Hematopoietic multipotent progenitor cell (in vitro differentiated cells): Measurements from ENCODE around the gene YWHAB. TPM values are rescaled to one million over a fixed set of nuclear protein-coding genes. Genes with fewer than 3 reads are reported as not detected.

Experiments
- DNase-seq, 3 donors: peaks; one replicate each; pipeline ENCODE4 v3.0.0-alpha.2; 2011 to 2015; ENCODE audit warnings: low read depth in 2 of 3, low spot score in 2 of 3
- total RNA-seq: library from RNA; depleted of rRNA; stranded (reverse); fragments of >200 nt; gene quantifications from one replicate; pipeline ENCODE4 v1.2.3, GENCODE V29; 2012

The YWHAB gene
- total RNA-seq, 1 donor: 38.5 TPM

DNA sequence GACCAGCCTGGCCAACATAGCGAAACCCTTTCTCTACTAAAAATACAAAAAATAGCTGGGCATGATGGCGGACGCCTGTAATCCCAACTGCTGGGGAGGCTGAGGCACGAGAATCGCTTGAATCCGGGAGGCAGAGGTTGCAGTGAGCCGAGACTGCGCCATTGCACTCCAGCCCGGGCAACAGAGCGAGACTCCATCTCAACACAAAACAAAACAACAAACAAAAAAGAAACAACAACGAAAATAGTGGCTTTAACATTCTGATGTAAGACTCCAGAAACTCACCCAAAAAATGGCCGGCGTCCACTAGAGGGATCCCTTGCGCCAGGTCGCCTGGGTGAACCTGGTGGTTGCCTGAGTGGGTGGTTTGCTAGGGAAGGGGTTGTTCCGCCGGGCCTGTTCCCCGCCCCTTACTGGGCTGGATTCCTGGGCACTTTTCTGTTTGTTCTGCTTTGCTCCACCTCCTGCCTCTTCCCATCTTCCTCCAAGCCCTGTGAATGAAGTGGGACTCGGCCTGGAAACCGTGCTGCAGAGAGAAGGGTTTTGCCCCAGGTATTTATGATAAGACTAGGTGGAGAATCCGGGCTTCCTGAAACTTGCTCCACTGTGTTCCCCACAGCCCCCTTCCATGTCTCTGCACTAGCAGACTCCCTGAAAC, 25.9 kb downstream of the YWHAB start:
- peak in 2 of 3 donors; percentile 57 to 70 for DNase-seq

DNA sequence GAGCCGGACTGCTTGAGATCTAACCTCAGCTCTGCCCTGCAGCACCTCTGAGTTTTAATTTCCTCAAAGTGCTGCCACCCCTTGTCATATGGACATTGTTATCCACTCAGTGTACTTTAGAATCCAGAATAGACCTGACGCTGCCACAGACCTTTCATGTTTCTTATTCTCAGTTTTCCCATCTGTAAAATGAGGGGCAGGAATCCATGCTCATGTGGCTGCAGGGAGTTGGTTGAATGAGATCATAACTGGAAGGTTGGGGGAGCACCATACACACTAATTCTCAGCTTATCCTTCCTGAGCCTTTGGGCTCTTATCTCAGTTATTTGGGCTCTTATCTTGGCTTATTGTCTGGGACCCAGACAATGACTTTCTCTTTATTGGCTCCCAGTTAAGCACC, 26.7 kb downstream of the YWHAB start:
- no peak for DNase-seq

DNA sequence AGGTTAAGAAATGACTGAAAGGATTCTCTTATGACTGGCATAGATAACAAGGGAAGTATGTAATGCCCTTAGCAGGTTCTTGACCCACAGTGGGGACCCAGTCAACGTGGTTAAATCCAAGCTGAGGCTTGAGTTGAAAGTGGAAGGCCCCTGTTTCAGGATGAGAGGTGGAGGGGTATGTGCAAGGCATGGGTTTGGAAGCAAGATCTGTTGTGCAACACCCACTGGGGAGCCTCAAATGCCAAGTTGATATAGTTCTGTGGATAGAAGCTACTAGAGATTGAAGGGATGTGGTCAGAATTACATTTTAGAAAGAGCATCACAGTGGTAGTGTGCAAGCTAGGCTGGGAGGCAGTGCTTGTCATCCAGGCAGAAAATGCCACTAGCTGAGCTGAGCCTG, 29.4 kb downstream of the YWHAB start:
- DNase-seq: no peak

DNA sequence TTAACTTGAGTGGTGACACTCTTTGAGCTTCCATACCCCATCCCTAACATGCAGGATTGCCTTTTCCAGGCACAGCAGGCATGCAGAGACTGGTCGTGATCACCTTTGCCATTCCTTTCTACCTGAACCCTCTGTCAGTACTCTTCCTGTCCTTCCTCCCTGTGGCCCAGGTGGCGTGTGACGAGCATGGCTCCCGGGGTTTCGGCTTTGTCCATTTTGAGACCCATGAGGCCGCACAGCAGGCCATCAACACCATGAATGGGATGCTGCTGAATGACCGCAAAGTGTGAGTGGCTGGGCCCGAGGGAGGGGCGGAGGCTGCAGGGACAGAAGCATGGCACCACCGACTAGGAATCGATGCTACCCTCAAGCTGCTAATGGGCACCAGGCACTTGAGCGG, 31.1 kb downstream of the YWHAB start:
- no peak for DNase-seq

DNA sequence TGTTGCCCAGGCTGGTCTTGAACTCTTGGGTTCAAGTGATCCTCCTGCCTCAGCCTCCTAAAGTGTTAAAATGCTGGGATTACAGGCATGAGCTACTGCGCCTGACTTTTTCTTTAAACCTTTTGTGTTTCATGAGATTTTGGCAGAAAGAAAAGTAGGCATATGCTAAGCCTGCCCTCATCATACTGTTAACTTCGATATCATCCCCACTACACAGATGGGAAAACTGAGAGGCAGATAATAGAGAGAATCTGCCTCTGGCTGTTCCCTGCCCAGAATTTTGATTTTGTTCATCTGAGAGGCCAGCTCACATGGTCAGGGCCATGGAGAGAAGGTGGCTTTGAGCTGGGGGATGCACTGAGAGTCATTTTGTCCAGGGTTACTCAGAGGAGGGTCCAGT, 31.9 kb downstream of the YWHAB start:
- DNase-seq: no peak

DNA sequence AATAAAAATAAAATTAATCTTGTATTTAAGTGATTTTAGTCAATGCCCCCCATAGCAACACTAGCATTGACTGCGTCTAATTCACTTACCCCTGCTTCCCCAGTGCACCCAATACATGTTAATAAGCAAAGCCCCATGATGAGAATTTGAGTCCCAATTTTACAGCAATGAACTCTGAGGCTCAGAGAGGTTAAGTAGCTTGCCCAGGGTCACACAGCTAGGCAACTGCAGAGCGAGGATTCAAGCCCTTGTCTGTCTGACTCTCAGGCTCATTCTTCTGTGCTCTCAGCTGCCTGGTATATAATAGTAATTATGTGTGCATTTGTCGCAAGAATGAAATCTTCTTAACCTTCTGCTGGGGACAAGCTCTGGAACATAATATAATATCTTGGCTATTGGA, 32.8 kb downstream of the YWHAB start:
- no peak for DNase-seq

DNA sequence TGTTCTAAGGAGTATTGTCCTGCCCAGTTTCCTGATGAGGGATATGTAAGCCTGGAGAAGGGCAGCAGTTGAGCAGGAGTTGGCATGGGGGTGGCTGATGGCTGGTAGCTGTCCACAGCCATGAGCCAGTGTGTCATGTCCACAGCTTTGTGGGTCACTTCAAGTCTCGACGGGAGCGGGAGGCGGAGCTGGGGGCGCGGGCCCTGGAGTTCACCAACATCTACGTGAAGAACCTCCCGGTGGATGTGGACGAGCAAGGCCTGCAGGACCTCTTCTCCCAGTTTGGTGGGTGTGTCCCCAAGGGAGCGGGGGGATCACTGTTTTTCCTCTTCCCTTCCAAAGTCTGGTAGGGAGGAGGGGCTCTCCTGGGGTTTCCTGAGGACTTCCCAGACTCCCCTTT, 33.3 kb downstream of the YWHAB start:
- no peak for DNase-seq

DNA sequence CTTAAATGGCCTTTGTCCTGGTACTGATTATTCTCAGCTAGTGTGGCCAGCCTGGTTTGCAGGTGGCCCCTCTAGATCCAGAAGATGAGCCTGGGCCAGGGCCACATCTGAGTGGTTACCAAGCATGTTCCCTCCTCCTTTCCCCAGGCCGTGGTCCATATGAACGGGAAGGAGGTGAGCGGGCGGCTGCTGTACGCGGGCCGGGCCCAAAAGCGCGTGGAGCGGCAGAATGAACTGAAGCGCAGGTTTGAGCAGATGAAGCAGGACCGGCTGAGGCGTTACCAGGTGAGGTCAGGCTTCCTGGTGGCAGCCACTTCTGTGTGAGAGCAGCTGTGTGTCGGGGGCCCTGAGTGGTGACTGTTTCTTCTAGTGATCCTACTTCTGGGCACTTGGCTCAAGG, 35.9 kb downstream of the YWHAB start:
- DNase-seq: no peak

DNA sequence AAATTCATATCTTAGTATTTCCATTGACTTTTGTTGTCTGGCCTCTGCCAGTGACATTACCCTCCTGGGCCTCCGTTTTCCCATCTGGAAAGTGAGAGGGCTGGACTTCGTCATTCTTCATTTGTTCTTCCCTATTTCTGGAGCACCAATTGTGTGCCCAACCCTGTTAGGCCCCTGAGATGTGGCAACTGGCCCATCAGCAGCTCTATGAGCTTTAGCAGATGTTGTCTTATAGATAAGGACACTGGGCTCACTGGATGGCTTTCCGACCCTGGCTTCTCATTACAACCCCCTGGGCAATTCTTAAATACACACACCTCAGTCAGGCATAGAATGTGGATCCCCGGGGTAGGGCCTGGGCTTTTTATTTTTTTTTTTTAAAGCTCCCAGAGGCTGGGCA, 39.0 kb downstream of the YWHAB start:
- no peak for DNase-seq

DNA sequence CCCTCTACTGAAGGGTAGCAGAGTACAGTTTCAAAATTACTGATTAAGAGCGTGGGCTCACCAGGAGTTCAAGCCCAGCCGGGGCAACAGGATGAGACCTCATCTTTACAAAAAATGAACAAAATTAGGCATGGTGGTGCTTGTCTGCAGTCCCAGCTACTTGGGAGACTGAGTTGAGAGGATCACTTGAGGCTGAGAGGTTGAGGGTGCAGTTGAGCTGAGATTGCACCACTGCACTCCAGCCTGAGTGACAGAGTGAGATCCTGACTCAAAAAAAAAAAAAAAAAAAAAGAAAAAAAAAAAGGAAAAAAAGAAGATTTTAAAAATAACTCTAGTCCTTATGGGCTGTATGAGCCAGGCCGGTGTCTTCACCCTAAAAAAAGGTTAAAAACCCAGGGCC, 43.1 kb downstream of the YWHAB start:
- no peak for DNase-seq

DNA sequence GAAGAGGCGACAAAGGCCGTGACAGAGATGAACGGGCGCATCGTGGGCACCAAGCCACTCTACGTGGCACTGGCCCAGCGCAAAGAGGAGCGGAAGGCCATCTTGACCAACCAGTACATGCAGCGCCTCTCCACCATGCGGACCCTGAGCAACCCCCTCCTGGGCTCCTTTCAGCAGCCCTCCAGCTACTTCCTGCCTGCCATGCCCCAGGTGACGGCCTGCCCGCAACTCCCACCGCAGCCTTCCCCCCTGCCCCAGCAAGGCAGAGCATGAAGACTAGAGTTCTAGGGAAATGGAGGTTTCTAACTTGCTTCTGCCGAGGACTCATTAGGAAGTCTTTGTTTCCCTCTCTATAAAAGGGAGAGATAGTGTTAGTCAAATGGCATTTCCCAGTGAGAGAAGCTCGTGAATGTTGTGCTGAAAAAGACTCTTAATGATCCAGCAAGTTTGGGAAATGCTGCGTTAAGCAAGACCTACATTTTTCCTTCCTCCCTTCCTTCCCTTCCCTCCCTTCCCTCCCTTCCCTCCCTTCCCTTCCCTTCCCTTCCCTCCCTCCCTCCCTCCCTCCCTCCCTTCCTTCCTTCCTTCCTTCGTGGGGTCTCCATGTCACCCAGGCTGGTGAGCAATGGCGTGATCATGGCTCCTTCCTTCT, 45.1 kb downstream of the YWHAB start:
- no peak for DNase-seq

DNA sequence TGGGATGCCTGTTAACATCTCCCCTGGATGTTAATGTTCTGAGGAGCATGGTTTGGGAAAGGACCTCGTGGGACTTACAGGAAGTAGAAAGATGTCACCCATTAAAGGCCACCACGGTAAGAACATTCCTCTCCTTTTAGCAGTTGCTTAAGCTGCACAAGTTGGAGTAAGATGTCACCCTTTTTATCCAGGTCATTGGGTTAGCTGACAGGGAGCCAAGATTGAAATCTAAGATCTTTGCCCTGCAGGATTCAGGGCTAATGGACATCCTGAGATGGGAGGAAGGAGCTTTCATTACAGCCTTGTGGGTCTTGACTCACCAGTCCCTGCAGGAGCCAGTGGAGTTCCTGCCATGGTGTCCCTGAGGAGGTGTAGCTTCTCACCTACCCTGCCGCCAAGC, 46.4 kb downstream of the YWHAB start:
- DNase-seq: no peak

DNA sequence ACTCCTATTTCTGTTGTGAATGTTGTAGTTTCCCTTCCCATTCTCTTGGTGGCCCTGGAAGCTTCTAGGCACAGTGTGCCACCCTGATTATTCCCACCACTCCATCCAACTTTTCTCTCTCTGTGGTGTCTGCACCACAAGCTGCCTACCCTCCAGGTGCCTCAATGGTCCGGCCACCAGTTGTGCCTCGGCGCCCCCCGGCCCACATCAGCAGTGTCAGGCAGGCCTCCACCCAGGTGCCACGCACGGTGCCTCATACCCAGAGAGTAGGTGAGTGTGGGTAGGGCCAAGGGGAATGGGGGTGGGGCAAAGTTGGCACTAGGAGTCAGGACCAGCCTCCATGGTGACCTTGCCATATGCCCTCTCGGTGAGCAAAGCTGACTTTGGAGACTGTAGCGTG, 47.4 kb downstream of the YWHAB start:
- DNase-seq: no peak

DNA sequence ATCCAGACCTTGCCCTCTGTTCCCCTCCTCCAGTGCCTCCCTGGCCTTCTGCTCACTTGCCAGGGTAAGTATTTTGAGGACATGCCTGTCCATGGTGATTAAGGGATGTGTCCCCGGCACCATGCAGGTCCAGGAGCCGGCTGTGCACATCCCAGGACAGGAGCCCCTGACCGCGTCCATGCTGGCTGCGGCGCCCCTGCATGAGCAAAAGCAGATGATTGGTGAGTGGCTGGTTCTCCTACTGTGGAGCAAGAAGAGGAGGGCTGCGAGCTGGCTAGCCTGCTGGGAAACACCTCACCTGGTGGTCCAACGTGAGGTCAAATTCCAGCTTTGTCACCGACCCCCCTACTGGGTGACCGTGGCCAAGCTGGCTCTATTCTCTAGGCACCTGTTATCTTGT, 51.0 kb downstream of the YWHAB start:
- no peak for DNase-seq

DNA sequence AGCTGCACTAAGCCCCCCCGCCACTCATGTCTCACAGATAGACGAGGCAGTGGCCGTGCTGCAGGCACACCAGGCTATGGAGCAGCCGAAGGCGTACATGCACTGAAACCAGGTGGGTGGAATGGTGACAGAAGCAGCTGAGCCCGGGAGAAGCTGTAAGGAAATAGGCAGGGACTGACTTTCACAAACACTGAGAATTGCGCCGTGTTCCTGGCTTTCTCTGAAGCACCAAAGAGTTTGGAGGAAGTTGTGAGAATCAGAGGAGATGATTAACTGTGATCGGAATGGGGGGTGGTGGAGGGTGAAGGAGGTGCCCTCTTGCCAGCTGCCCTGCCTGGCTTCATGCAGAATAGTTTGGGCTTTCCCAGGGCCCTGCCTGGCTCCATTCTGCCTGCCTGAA, 53.1 kb downstream of the YWHAB start:
- no peak for DNase-seq

DNA sequence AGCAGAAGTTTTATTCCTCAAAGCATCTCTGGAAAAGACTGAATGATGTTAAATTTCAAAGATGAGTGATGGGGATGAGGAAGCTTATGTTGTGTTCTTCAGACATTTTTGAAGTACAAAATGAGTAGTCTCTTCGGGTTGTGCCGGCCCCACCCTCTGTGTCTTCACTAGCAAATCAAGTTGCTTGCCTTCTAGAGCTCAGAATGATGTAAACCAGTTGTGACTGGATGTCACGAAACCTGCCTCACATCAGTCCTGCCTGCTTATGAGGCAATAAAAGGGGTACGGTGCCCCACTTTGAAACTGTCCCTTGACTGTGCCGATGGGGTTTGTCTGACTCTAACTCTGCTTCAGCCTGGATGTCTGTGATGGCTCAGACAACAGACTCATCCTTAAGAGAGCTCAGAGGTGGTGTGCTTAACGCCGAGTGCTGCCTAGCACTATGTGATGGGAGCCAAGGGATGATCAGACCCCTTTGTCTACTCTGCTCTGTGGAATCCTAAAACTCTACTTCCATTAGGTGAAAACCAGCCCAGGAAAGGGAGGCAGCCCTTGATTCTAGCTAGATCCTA, 55.7 kb downstream of the YWHAB start:
- DNase-seq: no peak

DNA sequence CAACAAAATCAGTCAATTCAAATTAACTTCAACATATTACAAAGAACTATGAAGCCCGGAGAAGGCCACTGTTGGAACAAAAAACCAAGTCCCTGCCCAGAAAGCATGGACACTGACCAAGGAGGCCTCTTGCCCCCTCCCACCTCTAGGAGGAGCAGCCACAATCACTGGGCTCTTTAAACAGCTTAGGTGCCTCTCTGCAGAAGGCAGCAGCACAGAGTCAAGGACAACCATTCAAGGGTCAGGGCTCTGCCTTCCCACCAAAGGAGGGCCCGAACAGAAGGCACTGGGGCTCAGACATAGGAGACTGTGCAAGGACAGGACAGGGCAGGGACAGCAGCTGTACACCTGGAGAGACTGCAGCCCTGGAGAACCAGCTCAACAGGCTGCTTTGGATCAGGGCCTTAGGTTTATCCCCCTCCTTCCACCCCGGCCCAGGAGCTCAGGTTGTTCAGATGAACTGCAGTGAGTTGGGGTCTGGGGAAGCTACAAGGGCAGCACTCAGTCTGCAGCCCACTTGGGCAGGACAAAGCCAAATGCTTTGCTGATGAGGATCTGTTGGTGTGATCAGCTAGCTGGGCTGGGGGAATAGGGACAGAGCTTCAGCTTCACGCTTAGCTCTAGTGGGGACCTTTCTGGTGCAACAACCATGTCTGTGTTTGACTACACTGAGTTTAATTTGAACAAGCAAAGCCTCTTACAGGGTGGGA, 56.9 kb downstream of the YWHAB start:
- DNase-seq: no peak

DNA sequence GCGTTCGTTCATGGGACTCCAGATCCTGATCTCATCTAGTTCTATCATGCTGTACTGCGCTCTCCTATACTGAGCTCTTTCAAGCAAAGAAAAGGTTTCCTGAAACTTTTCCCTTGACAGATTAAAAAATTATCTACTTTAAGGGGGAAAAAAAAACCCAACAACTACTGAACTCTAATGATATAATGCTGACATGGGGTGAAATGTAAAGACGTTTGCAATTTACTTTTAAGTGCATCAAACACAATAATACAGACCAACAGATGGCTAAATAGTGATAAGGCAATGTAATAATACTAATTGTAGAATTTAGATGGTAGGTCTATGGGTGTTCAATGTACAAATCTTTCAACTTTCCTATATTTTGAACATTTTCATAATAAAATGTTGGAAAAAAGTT, 58.3 kb downstream of the YWHAB start:
- DNase-seq: no peak

DNA sequence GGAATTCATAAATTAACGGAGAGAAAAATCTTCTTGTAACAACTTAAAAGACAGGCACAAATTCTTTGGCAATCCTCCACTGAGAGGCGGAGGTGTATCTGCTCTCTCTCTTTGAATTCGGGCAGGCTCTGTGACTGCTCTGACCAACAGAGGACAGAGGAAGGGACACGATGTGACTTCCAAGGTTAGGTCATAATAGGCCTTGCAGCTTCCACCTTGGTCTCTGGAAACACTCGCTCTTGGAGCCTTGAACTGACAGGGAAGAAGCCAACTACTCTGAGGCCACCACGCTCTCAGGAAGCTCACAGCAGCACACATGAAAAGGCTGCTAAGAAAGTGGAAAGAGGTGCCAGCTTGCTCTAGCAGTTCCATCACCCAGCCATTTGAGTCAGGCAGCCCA, 59.8 kb downstream of the YWHAB start:
- no peak for DNase-seq

DNA sequence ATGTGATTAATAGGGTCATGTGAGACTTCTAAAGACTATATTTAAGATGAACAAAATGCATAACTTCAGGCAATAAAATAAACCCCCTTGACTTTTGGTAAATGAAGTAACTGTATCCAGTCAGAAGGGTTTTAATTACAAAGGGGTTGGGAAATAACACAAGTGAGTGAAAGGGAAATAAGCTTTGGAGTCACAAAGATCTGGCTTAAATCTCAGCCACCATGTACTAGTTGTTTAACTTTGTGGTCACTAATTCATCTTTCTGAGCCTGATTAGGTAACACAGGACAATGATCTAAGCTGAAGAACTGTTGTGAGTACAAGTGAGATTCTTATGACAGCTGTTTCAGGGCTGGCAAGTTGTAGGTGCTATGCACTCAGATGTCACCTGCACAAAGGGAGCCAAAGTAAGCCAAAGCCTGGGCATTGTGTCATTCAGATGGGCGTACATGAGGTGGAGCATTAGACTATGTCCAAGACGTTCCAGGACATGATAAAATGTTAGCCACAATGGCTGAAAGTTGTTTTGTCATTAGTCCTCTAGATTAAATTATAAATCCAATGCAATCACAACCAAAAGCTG, 60.9 kb downstream of the YWHAB start:
- no peak for DNase-seq

DNA sequence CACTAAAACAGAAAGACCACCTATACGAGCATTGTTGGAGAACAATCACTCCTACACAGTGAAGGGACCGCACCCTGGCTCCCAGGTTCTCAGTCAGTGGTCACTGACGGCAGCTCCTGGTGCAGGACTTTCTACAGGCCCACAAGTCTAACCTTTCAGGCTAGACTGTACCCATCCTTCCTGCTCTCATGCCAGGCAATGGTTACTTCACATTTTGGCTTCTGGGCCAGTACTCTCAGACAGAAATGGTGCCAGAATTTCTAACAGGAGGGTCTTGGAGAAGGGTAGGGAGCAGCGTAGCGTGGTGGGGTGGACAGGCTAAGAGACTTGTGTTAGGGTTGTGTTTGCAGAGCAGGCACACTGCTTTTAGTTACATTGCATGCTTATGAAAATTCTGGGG, 62.6 kb downstream of the YWHAB start:
- no peak for DNase-seq

DNA sequence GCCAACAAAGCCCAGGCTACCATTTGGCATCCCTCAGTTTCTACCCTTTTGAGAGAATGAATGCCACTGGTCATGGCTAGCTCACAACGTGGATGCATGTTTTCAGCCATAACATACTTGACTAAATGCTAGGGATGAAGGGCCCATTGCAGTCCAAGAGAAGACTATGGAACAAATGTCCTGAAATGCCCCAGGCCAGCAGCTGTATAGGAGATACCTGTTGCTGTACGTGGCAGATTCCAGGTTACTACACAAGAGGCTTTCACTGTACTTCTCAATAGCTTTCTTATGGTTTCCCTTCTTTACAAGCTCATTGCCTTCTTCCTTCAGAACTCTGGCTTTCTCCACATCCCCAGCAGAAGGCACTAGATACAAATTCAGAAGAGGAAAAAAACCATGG, 63.0 kb downstream of the YWHAB start:
- no peak for DNase-seq
